B cell (primary cell): Measurements from ENCODE around the gene PI4KA. TPM values are rescaled to one million over a fixed set of nuclear protein-coding genes. Genes with fewer than 3 reads are reported as not detected.

Experiments used
- ATAC-seq: fragments of 200-7000 bp; cut with Tn5 transposase; one replicate; pipeline ENCODE4 v1.10.0; 2021; ENCODE audit warnings: low read depth, mild to moderate bottlenecking, moderate number of reproducible peaks, moderate library complexity
- CTCF ChIA-PET: fragments of 350-600 bp; sonication (Branson Sonifier 250); formaldehyde crosslinking; loops from one replicate; lab custom pipeline; 2021; ENCODE audit warnings: antibody characterized with exemption, inconsistent platforms; lab: Charles Lee
- POLR2A ChIA-PET: fragments of 350-600 bp; sonication (Branson Sonifier 250); formaldehyde crosslinking; loops from one replicate; lab custom pipeline; 2021; ENCODE audit warnings: antibody characterized with exemption; lab: Charles Lee
- DNase-seq: peaks from one replicate; pipeline ENCODE4 v3.0.0; 2013
- H2AFZ ChIP-seq: 2 replicates; pipeline ENCODE4 v1.6.1; 2012; ENCODE audit warnings: mild to moderate bottlenecking, low read depth, low read length; ENCODE audit not compliant: insufficient read depth, poor library complexity, severe bottlenecking
- H3K27ac ChIP-seq, 2 donors: 1 replicate in 1 of 2; 2 replicates in 1 of 2; pipeline ENCODE4 v1.5.1; 2012 to 2013; ENCODE audit warnings: low read length in 2 of 2, mild to moderate bottlenecking in 2 of 2, moderate library complexity in 1 of 2
- H3K27me3 ChIP-seq, 4 experiments: fragments of 200-600 bp in 1 of 4; sonication (generic) in 1 of 4; replicated peaks in 1 of 4; 1 replicate in 2 of 4; 2 replicates in 2 of 4; pipeline versions ENCODE4 v1.6.1 to v1.7.0; 2013 to 2016; ENCODE audit warnings: low read length in 3 of 4, mild to moderate bottlenecking in 2 of 4, mixed read lengths in 1 of 4, moderate library complexity in 1 of 4; ENCODE audit not compliant: insufficient read depth in 4 of 4, control insufficient read depth in 3 of 4; ENCODE audit errors: control extremely low read depth in 1 of 4
- H3K36me3 ChIP-seq, 2 experiments: replicated peaks in 1 of 2; 1 replicate in 1 of 2; 2 replicates in 1 of 2; pipeline versions ENCODE4 v1.6.1 to v1.7.1; 2013; ENCODE audit warnings: low read length in 1 of 2; ENCODE audit not compliant: insufficient read depth in 2 of 2, control insufficient read depth in 1 of 2; ENCODE audit errors: control extremely low read depth in 1 of 2, extremely low read depth in 1 of 2
- H3K4me1 ChIP-seq, 2 donors: fragments of 200-600 bp in 1 of 2; sonication (generic) in 1 of 2; 1 replicate in 1 of 2; 2 replicates in 1 of 2; pipeline versions ENCODE4 v1.5.1 to v1.6.1; 2013 to 2017; ENCODE audit warnings: low read length in 2 of 2; ENCODE audit not compliant: control insufficient read depth in 2 of 2, insufficient read depth in 2 of 2
- H3K4me2 ChIP-seq: replicated peaks from 2 replicates; pipeline ENCODE3; 2012; ENCODE audit warnings: mild to moderate bottlenecking, low read depth, low read length; ENCODE audit not compliant: poor library complexity, severe bottlenecking
- H3K4me3 ChIP-seq, 5 experiments: fragments of 200-600 bp in 1 of 5; sonication (generic) in 1 of 5; 1 replicate in 3 of 5; 2 replicates in 2 of 5; pipeline versions ENCODE4 v1.5.1 to v1.7.0; 2011 to 2016; ENCODE audit warnings: low read length in 4 of 5, mild to moderate bottlenecking in 4 of 5, low read depth in 2 of 5, control low read depth in 1 of 5, moderate library complexity in 1 of 5; ENCODE audit not compliant: insufficient read depth in 1 of 5; ENCODE audit errors: control extremely low read depth in 1 of 5, extremely low read depth in 1 of 5
- H3K79me2 ChIP-seq: fragments of 200-600 bp; sonication (generic); one replicate; pipeline ENCODE4 v1.6.0; 2016; ENCODE audit warnings: low read length; ENCODE audit not compliant: control insufficient read depth, insufficient read depth
- H3K9ac ChIP-seq: fragments of 200-600 bp; sonication (generic); 2 replicates; pipeline ENCODE4 v1.6.1; 2017; ENCODE audit warnings: mild to moderate bottlenecking, low read length, moderate library complexity
- H3K9me3 ChIP-seq, 3 donors: one replicate each; pipeline versions ENCODE4 v1.6.1 to v1.7.1; 2013; ENCODE audit warnings: low read length in 2 of 3; ENCODE audit not compliant: control insufficient read depth in 2 of 3, insufficient read depth in 1 of 3; ENCODE audit errors: control extremely low read depth in 1 of 3
- H4K20me1 ChIP-seq: 2 replicates; pipeline ENCODE4 v1.6.0; 2012; ENCODE audit warnings: mild to moderate bottlenecking, low read length; ENCODE audit not compliant: insufficient read depth, control insufficient read depth, poor library complexity, severe bottlenecking
- H3K27ac Mint-ChIP-seq: one replicate; pipeline ENCODE4 v1.8.0; 2021; ENCODE audit warnings: mixed read lengths
- H3K27me3 Mint-ChIP-seq: one replicate; pipeline ENCODE4 v1.8.0; 2021; ENCODE audit warnings: mixed read lengths
- H3K4me1 Mint-ChIP-seq: one replicate; pipeline ENCODE4 v1.8.0; 2021; ENCODE audit warnings: mixed read lengths
- H3K4me3 Mint-ChIP-seq: one replicate; pipeline ENCODE4 v1.8.0; 2021; ENCODE audit warnings: mixed read lengths
- H3K9me3 Mint-ChIP-seq: one replicate; pipeline ENCODE4 v1.8.0; 2022; ENCODE audit warnings: mixed read lengths; ENCODE audit not compliant: insufficient read depth
- CTCF ChIP-seq: fragments of 200-600 bp; IDR thresholded peaks from one replicate; pipeline ENCODE4 v1.8.0; 2022; ENCODE audit warnings: antibody characterized with exemption, mild to moderate bottlenecking
- EZH2 ChIP-seq: IDR thresholded peaks from 2 replicates; pipeline ENCODE4 v1.6.1; 2012; ENCODE audit warnings: borderline replicate concordance, low read depth, mild to moderate bottlenecking, moderate library complexity, low read length; ENCODE audit not compliant: insufficient read depth, poor library complexity, severe bottlenecking
- WGBS: methylation state at CpG from one replicate; pipeline ENCODE4 v1.1.5; 2013; ENCODE audit warnings: missing lambda C conversion rate; ENCODE audit not compliant: insufficient coverage; 5-methylcytosine and 5-hydroxymethylcytosine counted together
- intact Hi-C: fragments of 100-400 bp; cut with micrococcal nuclease; formaldehyde crosslinking; loops from one replicate; pipeline ENCODE4 v1.10.0; 2022
- polyA plus RNA-seq: library from polyadenylated mRNA; depleted of rRNA; stranded (reverse); fragments of >200 nt; gene quantifications from 2 replicates; pipeline ENCODE4 v1.2.3, GENCODE V29; 2012
- total RNA-seq, 2 donors: library from RNA; stranded (reverse); fragments of 120-200 nt in 1 of 2; gene quantifications; 1 replicate in 1 of 2; 2 replicates in 1 of 2; pipeline versions ENCODE4 v1.2.3 to v1.2.4, GENCODE V29; 2013 to 2022

PI4KA gene
- total and polyA plus RNA-seq, 2 donors (not counting 1 experiment from before 2014, with no cell fraction given), result 85.9 to 156 TPM

GRCh38 chr22:20852076-20852475, 6.5 kb downstream of the PI4KA start:
- H3K4me2 ChIP-seq, result no peak overlapping the region
- peaks cover 96% of the 10 kb centered on the region for H3K79me2 ChIP-seq
- Mint-ChIP-seq H3K4me1 (peaks cover 45% of the 10 kb centered on the region), H3K27me3 (no peaks in the 10 kb centered on the region), H3K27ac (no peak overlapping the region), H3K4me3 (no peak overlapping the region), H3K9me3 (no peaks in the 10 kb centered on the region)
- intact Hi-C loops, result loop anchor here (10.0 kb wide), 1 partner anchor 737 kb away; the partner anchor contains the start of genes RANBP1 and TRMT2A
- no peak overlapping the region for H3K27ac ChIP-seq
- no peak overlapping the region for H2AFZ ChIP-seq
- H3K9ac ChIP-seq, result no peak overlapping the region
- H3K27me3 ChIP-seq, result no peaks in the 10 kb centered on the region
- H3K4me3 ChIP-seq, result no peak overlapping the region
- POLR2A ChIA-PET, result no interaction called here
- H3K36me3 ChIP-seq, result peaks cover 0 to 1% of the 10 kb centered on the region in 2 experiments
- no peaks in the 10 kb centered on the region for H3K9me3 ChIP-seq
- no peak for DNase-seq
- CTCF ChIA-PET, result no interaction called here
- H4K20me1 ChIP-seq, result peaks cover 60% of the 10 kb centered on the region
- no CpG with 5 or more reads among the region's 4 CpGs for WGBS
- ATAC-seq, result no peak
- no peak for TF ChIP-seq EZH2
- H3K4me1 ChIP-seq, result peaks cover 1 to 3% of the 10 kb centered on the region in 2 donors

GRCh38 chr22:20847318-20847822, 11.2 kb downstream of the PI4KA start:
- Histone ChIP-seq H3K4me2 (no peak overlapping the region), H3K4me1 (no peaks in the 10 kb centered on the region), H3K4me3 (no peak overlapping the region), H3K27me3 (no peaks in the 10 kb centered on the region), H3K27ac (no peak overlapping the region), H3K9me3 (no peaks in the 10 kb centered on the region), H3K79me2 (peaks cover 93% of the 10 kb centered on the region), H4K20me1 (peaks cover 63% of the 10 kb centered on the region), H3K36me3 (peaks cover 0 to 1% of the 10 kb centered on the region in 2 experiments), H3K9ac (no peak overlapping the region), H2AFZ (no peak overlapping the region)
- CTCF ChIA-PET, result no interaction called here
- Mint-ChIP-seq H3K4me3 (no peak overlapping the region), H3K9me3 (no peaks in the 10 kb centered on the region), H3K4me1 (peaks cover 34% of the 10 kb centered on the region), H3K27ac (no peak overlapping the region), H3K27me3 (no peaks in the 10 kb centered on the region)
- ATAC-seq, result no peak
- intact Hi-C loops, result no loop called here
- POLR2A ChIA-PET, result no interaction called here
- WGBS, result 100% methylated on average over 2 of the region's 2 CpGs
- no peak for DNase-seq
- TF ChIP-seq CTCF (no peak), EZH2 (no peak)
